GM18858 (cell line): ENCODE measurements around the gene C1orf105.

Source experiments
- ATAC-seq: cut with Tn5 transposase; IDR thresholded peaks from one replicate; pipeline ENCODE4 v1.9.1; 2021; ENCODE audit not compliant: unreplicated experiment

C1orf105 gene

DNA sequence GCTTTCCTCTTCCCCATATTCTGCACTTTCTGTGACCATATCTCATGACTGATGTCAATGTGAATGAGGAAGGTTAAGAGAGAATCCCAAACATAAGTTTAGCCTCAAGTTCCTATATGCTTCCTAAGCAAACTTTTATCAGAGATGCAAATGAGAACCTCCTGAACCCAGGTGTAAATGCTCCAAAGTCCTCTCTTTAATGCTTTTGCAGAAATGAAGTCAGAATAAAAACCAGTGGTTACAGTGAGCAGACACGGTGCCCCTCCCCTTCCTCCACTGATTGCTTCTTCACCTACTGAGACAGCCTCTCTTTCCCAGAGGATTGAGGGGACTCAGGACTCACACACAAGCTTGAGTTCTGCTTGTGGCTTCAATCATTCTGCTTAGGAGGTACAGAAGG, 35.0 kb downstream of the C1orf105 start:
- no peak for ATAC-seq

GRCh38 chr1:172456344-172456769, 35.9 kb downstream of the C1orf105 start:
- ATAC-seq, result no peak

- no peak for ATAC-seq
Measured at GRCh38 chr1:172457479-172458130, 37.1 kb downstream of the C1orf105 start.

- no peak for ATAC-seq
Measured at GRCh38 chr1:172460177-172460576, 39.7 kb downstream of the C1orf105 start.

GRCh38 chr1:172460887-172461315, 40.4 kb downstream of the C1orf105 start:
- no peak for ATAC-seq

DNA sequence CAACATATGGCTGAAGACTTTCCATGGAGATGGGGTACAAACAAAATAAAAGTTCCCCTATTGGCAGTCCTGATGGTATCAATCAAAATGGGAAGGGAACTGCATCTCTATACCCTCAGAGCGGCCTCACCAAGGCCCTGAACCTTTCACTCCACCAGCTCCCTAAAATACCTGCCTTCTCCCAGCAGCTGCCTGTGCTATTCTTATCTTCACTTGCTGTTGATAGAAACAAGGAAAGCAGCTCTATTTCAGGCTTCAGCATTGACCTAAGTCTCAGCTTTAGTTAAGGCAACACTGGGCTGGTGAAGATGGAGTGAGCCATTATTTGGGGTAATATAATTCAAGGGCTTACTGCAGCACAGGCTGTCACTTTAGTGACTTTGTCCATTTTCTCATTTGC, 45.1 kb downstream of the C1orf105 start:
- ATAC-seq, result no peak

GRCh38 chr1:172466795-172467407, 46.4 kb downstream of the C1orf105 start:
- no peak for ATAC-seq

- no peak for ATAC-seq
Measured at GRCh38 chr1:172467446-172467845, 47.0 kb downstream of the C1orf105 start.

DNA sequence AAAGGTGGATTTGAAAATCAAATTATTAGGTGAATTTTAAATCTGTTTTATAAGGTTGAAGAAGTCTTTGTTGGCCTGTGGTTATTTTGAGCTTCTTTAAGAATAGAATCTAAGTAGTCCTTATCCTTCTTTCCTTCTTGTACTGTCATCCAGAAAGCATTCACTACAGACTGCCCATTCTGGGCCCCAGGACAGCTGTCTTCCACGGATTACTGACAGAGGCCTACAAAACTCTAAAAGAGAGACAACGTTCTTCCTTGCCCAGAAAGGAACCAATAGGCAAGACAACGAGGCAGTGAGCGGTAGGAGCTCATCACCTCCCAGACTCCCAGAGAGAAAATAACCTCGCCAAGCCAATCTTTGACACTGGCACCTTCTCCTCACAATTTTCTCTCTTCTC, 47.8 kb downstream of the C1orf105 start:
- no peak for ATAC-seq

DNA sequence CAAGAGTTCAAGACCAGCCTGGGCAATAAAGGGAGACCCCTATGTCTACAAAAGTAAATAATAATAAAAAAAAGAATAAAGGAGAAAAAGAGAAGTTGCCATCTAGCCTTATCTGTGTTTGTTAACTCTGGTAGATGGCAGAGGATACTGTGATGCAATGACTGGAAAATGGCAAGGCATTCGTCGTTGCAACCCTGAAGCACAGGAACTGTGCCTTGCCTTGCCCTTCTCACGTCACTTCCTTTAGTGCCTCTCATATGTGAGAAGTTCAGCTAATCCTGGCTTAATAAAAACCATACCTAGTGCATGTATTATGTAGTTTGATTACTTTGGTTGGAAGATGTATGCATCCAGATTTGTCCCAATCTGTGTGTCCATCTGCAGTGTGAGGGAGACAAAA, 49.2 kb downstream of the C1orf105 start:
- ATAC-seq, result no peak

GRCh38 chr1:172470149-172470548, 49.7 kb downstream of the C1orf105 start:
- ATAC-seq, result no peak

- ATAC-seq, result no peak
Measured at GRCh38 chr1:172471666-172472065, 51.2 kb downstream of the C1orf105 start.

DNA sequence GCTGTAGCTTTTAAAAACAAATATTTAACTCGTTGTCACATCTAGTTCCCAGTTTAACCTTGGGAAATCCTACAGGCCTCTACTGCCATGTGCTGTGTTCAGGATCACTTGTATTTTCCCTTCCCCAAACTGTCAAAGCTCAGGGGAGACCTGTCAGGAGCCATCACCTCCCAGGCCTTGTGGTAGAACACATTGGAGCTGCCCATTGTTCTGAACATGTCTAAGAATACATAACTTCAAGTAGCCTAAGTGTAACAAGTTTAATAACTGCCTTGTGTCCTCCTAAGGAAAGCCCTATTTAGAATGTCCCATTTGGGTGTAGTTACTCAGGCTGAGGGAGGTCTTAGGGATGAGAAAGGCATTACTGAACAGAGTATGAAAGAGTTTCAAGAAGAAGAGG, 52.0 kb downstream of the C1orf105 start:
- no peak for ATAC-seq

- no peak for ATAC-seq
Measured at GRCh38 chr1:172473302-172473701, 52.8 kb downstream of the C1orf105 start.

DNA sequence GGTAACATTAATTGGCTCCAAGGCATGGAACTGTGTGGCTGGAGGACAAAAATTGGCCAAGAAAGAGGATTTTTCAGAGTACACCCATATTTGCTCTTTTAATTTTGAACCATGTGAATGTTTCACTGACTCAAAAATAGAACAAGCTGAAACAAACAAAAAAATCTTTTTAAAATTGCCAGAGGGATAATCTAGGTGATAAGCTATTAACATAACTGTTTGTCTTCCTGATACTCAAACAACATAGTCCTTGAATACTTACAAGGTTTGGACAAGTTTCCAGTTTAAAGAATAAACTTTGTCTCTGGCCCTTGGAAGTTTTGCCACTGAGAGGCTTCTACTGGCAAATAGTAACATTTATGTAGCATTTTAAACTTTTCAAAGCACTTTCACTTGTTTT, 53.4 kb downstream of the C1orf105 start:
- ATAC-seq, result no peak

DNA sequence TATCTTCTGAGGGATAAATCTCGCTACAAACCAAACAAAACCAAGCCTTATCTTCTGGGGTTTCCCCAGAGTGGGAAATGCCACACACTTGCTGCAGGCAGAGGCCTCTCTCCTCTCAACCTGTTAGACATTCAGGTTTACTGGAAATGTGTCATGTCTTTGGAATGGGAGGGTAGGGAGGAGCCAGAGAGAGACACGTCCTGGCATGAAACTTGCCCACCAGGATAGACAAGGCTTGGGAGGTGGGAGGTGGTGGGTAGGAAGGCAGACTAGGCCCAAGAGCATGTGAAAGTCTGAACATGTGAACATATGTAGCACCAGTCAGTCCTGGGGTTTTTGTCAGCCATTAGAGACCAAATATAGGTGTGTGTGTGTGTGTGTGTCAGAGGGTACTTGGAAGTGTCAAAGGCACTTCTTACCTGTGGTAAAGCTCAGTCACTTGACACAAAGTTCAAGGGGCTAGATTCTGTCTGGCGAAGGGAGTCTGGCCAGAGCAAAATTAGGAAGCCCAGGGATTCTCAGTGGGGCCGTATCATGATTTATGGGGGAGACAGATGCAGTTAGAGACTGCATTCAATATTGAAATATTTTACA, 55.8 kb downstream of the C1orf105 start:
- ATAC-seq, result no peak

DNA sequence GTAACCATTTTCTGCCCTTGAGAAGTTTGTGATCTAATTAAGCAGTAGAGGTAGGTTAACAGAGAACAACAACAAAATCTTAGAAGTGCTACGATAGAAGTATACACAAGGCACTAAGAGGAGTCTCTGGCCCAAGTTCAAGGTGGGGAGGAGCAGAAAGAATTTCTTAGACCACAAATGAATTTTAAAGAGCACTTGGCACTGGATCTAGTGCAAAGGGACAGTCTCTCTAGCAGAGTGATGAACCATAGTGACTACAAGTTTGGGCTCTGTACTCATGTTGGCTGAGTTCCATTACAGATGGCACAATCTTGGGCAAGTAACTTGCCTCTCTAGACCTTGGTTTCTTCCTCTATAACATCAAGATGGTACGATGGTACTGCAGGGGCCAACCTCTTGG, 56.7 kb downstream of the C1orf105 start:
- no peak for ATAC-seq

- no peak for ATAC-seq
Measured at GRCh38 chr1:172477741-172478140, 57.3 kb downstream of the C1orf105 start.

GRCh38 chr1:172478485-172478884, 58.0 kb downstream of the C1orf105 start:
- no peak for ATAC-seq

- ATAC-seq, result no peak
Measured at GRCh38 chr1:172480431-172480830, 59.9 kb downstream of the C1orf105 start.

GRCh38 chr1:172482044-172482443, 61.6 kb downstream of the C1orf105 start:
- ATAC-seq, result no peak

GRCh38 chr1:172483448-172483847, 63.0 kb downstream of the C1orf105 start:
- no peak for ATAC-seq
